ENCODE results near the gene ZAR1.

Gene ZAR1

DNA sequence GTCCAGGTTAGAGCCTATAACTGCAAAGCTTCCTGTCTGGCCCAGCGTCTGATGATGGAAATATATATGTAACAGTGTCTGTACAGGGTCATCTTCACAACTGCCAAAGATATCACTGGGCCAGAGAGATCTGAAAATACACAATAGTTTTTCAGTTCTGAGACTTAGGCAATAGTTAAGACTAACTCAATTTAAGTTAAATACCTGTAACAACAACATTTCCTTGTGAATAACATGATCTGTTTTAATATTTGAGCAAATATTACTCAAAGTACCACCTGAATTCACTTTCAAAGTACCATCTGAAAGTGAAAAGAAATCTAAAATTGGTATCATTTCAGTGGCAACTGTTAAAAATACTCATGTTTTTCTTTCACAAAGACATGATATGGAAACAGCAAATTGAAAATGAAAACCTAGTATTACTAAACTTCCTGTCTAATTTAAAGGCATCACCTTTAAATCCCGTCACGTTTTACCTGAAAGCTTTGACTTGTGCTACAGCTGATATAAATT lies 9.6 kb downstream of the ZAR1 start:
- no peak overlapping the region for H3K14ac ChIP-seq (ENCODE audit: low read length)
- H3K4me3 ChIP-seq (ENCODE audit: low read length in 2 of 2) = no peak overlapping the region
- no peak overlapping the region for H4K8ac ChIP-seq (ENCODE audit: low read depth, low read length)
- H3K36me3 ChIP-seq (replicated peaks in 1 of 2; ENCODE audit: control insufficient read depth in 2 of 2, insufficient read depth in 2 of 2, low read length in 2 of 2) = peaks cover 0 to 82% of the 10 kb centered on the region in 2 donors
- no peaks in the 10 kb centered on the region for H3K9me3 ChIP-seq (replicated peaks in 1 of 2; ENCODE audit: control insufficient read depth in 2 of 2, insufficient read depth in 1 of 2, low read depth in 1 of 2, low read length in 2 of 2)
- H3K79me1 ChIP-seq (ENCODE audit: low read depth, low read length) = no peaks in the 10 kb centered on the region
- H2BK5ac ChIP-seq (ENCODE audit: low read length) = no peak overlapping the region
- H2BK12ac ChIP-seq (ENCODE audit: low read length) = no peak overlapping the region
- DNase-seq (ENCODE audit: low spot score) = no peak
- no peaks in the 10 kb centered on the region for H3K27me3 ChIP-seq (ENCODE audit: control insufficient read depth in 3 of 3, insufficient read depth in 3 of 3, low read depth in 1 of 3, low read length in 3 of 3)
- H4K91ac ChIP-seq (ENCODE audit: low read depth, low read length, poor library complexity) = no peak overlapping the region
- no peak overlapping the region for H2AK5ac ChIP-seq (ENCODE audit: low read depth, low read length)
- H3K18ac ChIP-seq (ENCODE audit: low read length) = no peak overlapping the region
- no peak overlapping the region for H3K9ac ChIP-seq (ENCODE audit: low read depth, low read length, poor library complexity)
- no CpG with 5 or more reads among the region's 3 CpGs for WGBS, 2 donors (ENCODE audit: extremely low coverage in 2 of 2, insufficient read length in 2 of 2, insufficient replicate concordance in 1 of 2)
- H3K23ac ChIP-seq (ENCODE audit: low read depth, low read length, poor library complexity) = no peak overlapping the region
- peaks cover 0 to 6% of the 10 kb centered on the region in 2 donors for H3K4me1 ChIP-seq (ENCODE audit: control insufficient read depth in 2 of 2, insufficient read depth in 1 of 2, low read depth in 1 of 2, low read length in 2 of 2)
- H2AFZ ChIP-seq (ENCODE audit: low read length) = no peak overlapping the region
- no peak overlapping the region for H2BK15ac ChIP-seq (ENCODE audit: low read length)
- H3K4me2 ChIP-seq (ENCODE audit: insufficient read depth, low read length, poor library complexity, severe bottlenecking) = no peak overlapping the region
- no peak overlapping the region for H3K27ac ChIP-seq (replicated peaks; ENCODE audit: low read length)
- H2BK120ac ChIP-seq (ENCODE audit: low read depth, low read length) = no peak overlapping the region
- no peak overlapping the region for H3K4ac ChIP-seq (ENCODE audit: low read length)

DNA sequence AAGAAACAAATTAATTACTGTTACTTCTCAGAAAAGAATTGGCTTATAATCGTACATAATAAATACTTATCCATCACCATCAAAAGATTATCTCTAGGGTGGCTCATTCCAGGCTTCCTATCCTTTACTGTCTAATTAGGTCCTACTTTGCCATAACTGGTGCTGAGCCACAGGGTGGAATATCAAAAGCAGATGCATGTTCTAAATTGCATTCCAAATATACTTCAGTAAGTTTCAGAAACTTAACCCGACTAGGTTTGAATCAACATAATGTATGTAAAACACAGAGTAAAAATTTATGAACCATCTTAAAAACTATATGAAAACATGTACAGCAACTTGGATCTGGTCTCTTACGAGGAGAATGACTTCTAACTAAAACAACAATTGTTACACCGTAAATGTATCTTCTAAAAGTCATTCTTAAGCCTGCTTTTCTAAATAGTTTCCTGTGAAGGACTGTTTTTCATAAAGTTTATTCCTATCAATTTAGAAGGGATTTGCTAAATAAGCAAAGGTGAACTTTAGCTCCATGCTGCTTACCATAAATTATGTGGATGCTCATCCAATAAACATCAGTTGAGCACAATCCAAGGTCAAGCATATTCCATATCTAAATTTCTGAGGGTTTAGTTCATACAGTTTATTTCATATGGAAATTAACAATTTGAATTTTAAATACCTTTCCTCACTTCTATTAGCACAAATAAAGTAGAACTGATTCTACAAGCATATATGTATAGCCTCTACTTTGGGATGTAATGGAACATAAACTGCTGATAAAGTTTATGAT lies 13.4 kb downstream of the ZAR1 start:
- Histone ChIP-seq H3K18ac (ENCODE audit: low read length) (no peak overlapping the region), H2BK5ac (ENCODE audit: low read length) (no peak overlapping the region), H2BK120ac (ENCODE audit: low read depth, low read length) (no peak overlapping the region), H3K9ac (ENCODE audit: low read depth, low read length, poor library complexity) (no peak overlapping the region), H2AFZ (ENCODE audit: low read length) (no peak overlapping the region), H3K23ac (ENCODE audit: low read depth, low read length, poor library complexity) (no peak overlapping the region), H3K14ac (ENCODE audit: low read length) (no peak overlapping the region), H3K27ac (replicated peaks; ENCODE audit: low read length) (no peak overlapping the region), H3K4me1 (ENCODE audit: control insufficient read depth in 2 of 2, insufficient read depth in 1 of 2, low read depth in 1 of 2, low read length in 2 of 2) (peaks cover 0 to 4% of the 10 kb centered on the region in 2 donors), H2AK5ac (ENCODE audit: low read depth, low read length) (no peak overlapping the region), H3K36me3 (replicated peaks in 1 of 2; ENCODE audit: control insufficient read depth in 2 of 2, insufficient read depth in 2 of 2, low read length in 2 of 2) (peaks cover 0 to 95% of the 10 kb centered on the region in 2 donors), H3K9me3 (replicated peaks in 1 of 2; ENCODE audit: control insufficient read depth in 2 of 2, insufficient read depth in 1 of 2, low read depth in 1 of 2, low read length in 2 of 2) (no peaks in the 10 kb centered on the region), H2BK15ac (ENCODE audit: low read length) (no peak overlapping the region), H3K4ac (ENCODE audit: low read length) (no peak overlapping the region), H3K4me2 (ENCODE audit: insufficient read depth, low read length, poor library complexity, severe bottlenecking) (no peak overlapping the region), H4K8ac (ENCODE audit: low read depth, low read length) (no peak overlapping the region), H3K79me1 (ENCODE audit: low read depth, low read length) (no peaks in the 10 kb centered on the region), H3K27me3 (ENCODE audit: control insufficient read depth in 3 of 3, insufficient read depth in 3 of 3, low read depth in 1 of 3, low read length in 3 of 3) (no peaks in the 10 kb centered on the region), H2BK12ac (ENCODE audit: low read length) (no peak overlapping the region), H4K91ac (ENCODE audit: low read depth, low read length, poor library complexity) (no peak overlapping the region), H3K4me3 (ENCODE audit: low read length in 2 of 2) (no peak overlapping the region)
- WGBS, 2 donors (ENCODE audit: extremely low coverage in 2 of 2, insufficient read length in 2 of 2, insufficient replicate concordance in 1 of 2) = no CpG with 5 or more reads among the region's 4 CpGs
- no peak for DNase-seq (ENCODE audit: low spot score)

DNA sequence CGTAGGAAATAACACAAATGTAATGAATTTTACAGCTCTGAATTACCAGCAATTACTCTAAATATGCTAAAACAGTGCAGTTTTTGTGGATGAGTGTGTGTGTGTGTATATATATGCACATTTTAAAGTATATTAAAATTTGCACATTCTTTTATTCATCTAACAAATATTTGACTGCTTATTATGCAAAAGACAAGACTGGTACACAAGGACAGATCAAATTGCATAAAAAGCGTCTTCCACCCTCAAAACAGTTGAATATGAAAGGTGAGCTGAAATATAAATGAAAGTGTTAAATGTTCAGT lies 13.9 kb downstream of the ZAR1 start:
- Histone ChIP-seq H3K36me3 (replicated peaks in 1 of 2; ENCODE audit: control insufficient read depth in 2 of 2, insufficient read depth in 2 of 2, low read length in 2 of 2) (peaks cover 3 to 95% of the 10 kb centered on the region in 2 donors), H3K4ac (ENCODE audit: low read length) (no peak overlapping the region), H4K91ac (ENCODE audit: low read depth, low read length, poor library complexity) (no peak overlapping the region), H3K14ac (ENCODE audit: low read length) (no peak overlapping the region), H2BK5ac (ENCODE audit: low read length) (no peak overlapping the region), H3K9me3 (replicated peaks in 1 of 2; ENCODE audit: control insufficient read depth in 2 of 2, insufficient read depth in 1 of 2, low read depth in 1 of 2, low read length in 2 of 2) (no peaks in the 10 kb centered on the region), H4K8ac (ENCODE audit: low read depth, low read length) (no peak overlapping the region), H3K23ac (ENCODE audit: low read depth, low read length, poor library complexity) (no peak overlapping the region), H3K27me3 (ENCODE audit: control insufficient read depth in 3 of 3, insufficient read depth in 3 of 3, low read depth in 1 of 3, low read length in 3 of 3) (no peaks in the 10 kb centered on the region), H3K79me1 (ENCODE audit: low read depth, low read length) (no peaks in the 10 kb centered on the region), H2AFZ (ENCODE audit: low read length) (no peak overlapping the region), H3K4me1 (ENCODE audit: control insufficient read depth in 2 of 2, insufficient read depth in 1 of 2, low read depth in 1 of 2, low read length in 2 of 2) (peaks cover 0 to 2% of the 10 kb centered on the region in 2 donors), H3K18ac (ENCODE audit: low read length) (no peak overlapping the region), H3K4me2 (ENCODE audit: insufficient read depth, low read length, poor library complexity, severe bottlenecking) (no peak overlapping the region), H2BK15ac (ENCODE audit: low read length) (no peak overlapping the region), H3K9ac (ENCODE audit: low read depth, low read length, poor library complexity) (no peak overlapping the region), H2AK5ac (ENCODE audit: low read depth, low read length) (no peak overlapping the region), H3K4me3 (ENCODE audit: low read length in 2 of 2) (no peak overlapping the region), H3K27ac (replicated peaks; ENCODE audit: low read length) (no peak overlapping the region), H2BK120ac (ENCODE audit: low read depth, low read length) (no peak overlapping the region), H2BK12ac (ENCODE audit: low read length) (no peak overlapping the region)
- no CpG with 5 or more reads among the region's 2 CpGs for WGBS, 2 donors (ENCODE audit: extremely low coverage in 2 of 2, insufficient read length in 2 of 2, insufficient replicate concordance in 1 of 2)
- no peak for DNase-seq (ENCODE audit: low spot score)

DNA sequence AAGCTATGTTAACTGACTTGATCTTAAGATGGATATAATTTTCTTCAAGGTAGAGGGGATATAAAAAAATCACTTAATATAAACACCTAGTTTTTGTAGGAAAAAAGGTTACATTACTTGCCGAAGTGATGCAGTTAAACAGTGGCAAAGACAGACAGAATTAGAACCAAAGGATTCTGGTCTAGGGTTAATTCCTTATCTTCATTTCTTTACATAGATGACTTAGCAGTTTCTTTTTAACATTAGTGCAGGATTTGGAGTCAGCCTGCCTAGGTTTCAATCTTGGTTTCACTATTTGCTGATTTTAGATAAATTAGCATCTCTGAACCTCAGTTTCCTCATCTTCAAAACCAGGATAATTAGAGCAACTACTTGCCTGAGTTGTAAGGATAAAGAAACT lies 14.3 kb downstream of the ZAR1 start:
- H3K27ac ChIP-seq (replicated peaks; ENCODE audit: low read length) = no peak overlapping the region
- no peaks in the 10 kb centered on the region for H3K27me3 ChIP-seq (ENCODE audit: control insufficient read depth in 3 of 3, insufficient read depth in 3 of 3, low read depth in 1 of 3, low read length in 3 of 3)
- no peak overlapping the region for H3K18ac ChIP-seq (ENCODE audit: low read length)
- H2AK5ac ChIP-seq (ENCODE audit: low read depth, low read length) = no peak overlapping the region
- H4K91ac ChIP-seq (ENCODE audit: low read depth, low read length, poor library complexity) = no peak overlapping the region
- no peak overlapping the region for H3K23ac ChIP-seq (ENCODE audit: low read depth, low read length, poor library complexity)
- H3K4me2 ChIP-seq (ENCODE audit: insufficient read depth, low read length, poor library complexity, severe bottlenecking) = no peak overlapping the region
- peaks cover 3 to 95% of the 10 kb centered on the region in 2 donors for H3K36me3 ChIP-seq (replicated peaks in 1 of 2; ENCODE audit: control insufficient read depth in 2 of 2, insufficient read depth in 2 of 2, low read length in 2 of 2)
- no peak overlapping the region for H4K8ac ChIP-seq (ENCODE audit: low read depth, low read length)
- peaks cover 0 to under 1% of the 10 kb centered on the region in 2 donors for H3K4me1 ChIP-seq (ENCODE audit: control insufficient read depth in 2 of 2, insufficient read depth in 1 of 2, low read depth in 1 of 2, low read length in 2 of 2)
- no peak overlapping the region for H3K9ac ChIP-seq (ENCODE audit: low read depth, low read length, poor library complexity)
- no peaks in the 10 kb centered on the region for H3K79me1 ChIP-seq (ENCODE audit: low read depth, low read length)
- no peak overlapping the region for H2BK5ac ChIP-seq (ENCODE audit: low read length)
- DNase-seq (ENCODE audit: low spot score) = no peak
- no peak overlapping the region for H3K4me3 ChIP-seq (ENCODE audit: low read length in 2 of 2)
- H2BK15ac ChIP-seq (ENCODE audit: low read length) = no peak overlapping the region
- H2AFZ ChIP-seq (ENCODE audit: low read length) = no peak overlapping the region
- WGBS, 2 donors (ENCODE audit: extremely low coverage in 2 of 2, insufficient read length in 2 of 2, insufficient replicate concordance in 1 of 2) = no CpG with 5 or more reads among the region's 1 CpG
- no peak overlapping the region for H2BK120ac ChIP-seq (ENCODE audit: low read depth, low read length)
- no peak overlapping the region for H2BK12ac ChIP-seq (ENCODE audit: low read length)
- no peak overlapping the region for H3K4ac ChIP-seq (ENCODE audit: low read length)
- no peak overlapping the region for H3K14ac ChIP-seq (ENCODE audit: low read length)
- H3K9me3 ChIP-seq (replicated peaks in 1 of 2; ENCODE audit: control insufficient read depth in 2 of 2, insufficient read depth in 1 of 2, low read depth in 1 of 2, low read length in 2 of 2) = no peaks in the 10 kb centered on the region

Data from neuronal stem cell (in vitro differentiated cells).